K562 (cell line): ENCODE results near the gene CLK3. TPM values are rescaled to one million over a fixed set of nuclear protein-coding genes. Genes with fewer than 3 reads are reported as not detected.

Experiments used
- ATAC-seq: fragments of 200-7000 bp; cut with Tn5 transposase; 3 replicates; pipeline ENCODE4 v1.9.1; 2020; ENCODE audit warnings: moderate library complexity
- BruUV-seq: library from RNA; stranded (reverse); fragments of 400-500 nt; replicated peaks from 2 replicates; lab custom pipeline; 2021; lab: Mats Ljungman, UMichigan
- CTCF ChIA-PET: fragments of 300-600 bp; formaldehyde crosslinking; extraction: SDS; loops from one replicate; lab custom pipeline; 2021; ENCODE audit warnings: low intra/inter-chr PET ratio; lab: Yijun Ruan, JAX
- POLR2A ChIA-PET: fragments of 300-600, 350-650 bp; sonication (Branson Sonifier 250); formaldehyde crosslinking; extraction: SDS; loops from one replicate; lab custom pipeline; 2021; ENCODE audit warnings: antibody characterized with exemption, inconsistent platforms; lab: Yijun Ruan, JAX
- DNase-seq, 4 experiments: peaks; one replicate each; pipeline versions ENCODE4 v3.0.0 to v3.0.0-alpha.2; 2011 to 2018; ENCODE audit warnings: low spot score in 3 of 4, mixed read lengths in 3 of 4; ENCODE audit errors: extremely low read depth in 1 of 4
- FAIRE-seq: peaks from 2 replicates; lab custom pipeline; 2011; peaks lifted over from hg19 to GRCh38; lab: Jason Lieb, UNC
- H2AFZ ChIP-seq: 2 replicates; pipeline ENCODE4 v1.6.0; 2011; ENCODE audit warnings: low read depth, low read length, control low read depth, inconsistent platforms
- H3K27ac ChIP-seq: fragments of 200-600 bp; 3 replicates; pipeline ENCODE4 v1.8.0; 2011; ENCODE audit warnings: low read depth, mild to moderate bottlenecking, control low read depth, inconsistent platforms, low read length, moderate library complexity, mixed read lengths; ENCODE audit errors: extremely low read depth
- H3K27me3 ChIP-seq, 2 experiments: fragments of 300-600 bp in 1 of 2; 2 replicates in 1 of 2; 3 replicates in 1 of 2; pipeline versions ENCODE4 v1.6.0 to v1.8.0; 2011; ENCODE audit warnings: inconsistent platforms in 2 of 2, low read length in 2 of 2, mild to moderate bottlenecking in 1 of 2, mixed read lengths in 1 of 2, moderate library complexity in 1 of 2; ENCODE audit not compliant: control insufficient read depth in 2 of 2, insufficient read depth in 2 of 2
- H3K36me3 ChIP-seq: fragments of 300-600 bp; 3 replicates; pipeline ENCODE4 v1.8.0; 2011; ENCODE audit warnings: mild to moderate bottlenecking, low read length, inconsistent platforms; ENCODE audit not compliant: control insufficient read depth, insufficient read depth
- H3K4me1 ChIP-seq, 2 experiments: fragments of 200-600 bp in 1 of 2; replicated peaks in 1 of 2; 2 replicates in 1 of 2; 3 replicates in 1 of 2; pipeline versions ENCODE4 v1.5.1 to v1.8.0; 2011; ENCODE audit warnings: inconsistent platforms in 2 of 2, low read length in 2 of 2, mild to moderate bottlenecking in 1 of 2, mixed read lengths in 1 of 2, moderate library complexity in 1 of 2; ENCODE audit not compliant: control insufficient read depth in 2 of 2, insufficient read depth in 2 of 2
- H3K4me2 ChIP-seq: 2 replicates; pipeline ENCODE4 v1.6.1; 2011; ENCODE audit warnings: low read length, control low read depth, inconsistent platforms, mixed read lengths; ENCODE audit not compliant: insufficient read depth
- H3K4me3 ChIP-seq: fragments of 200-600 bp; sonication (generic), shearing (Covaris generic); 2 replicates; pipeline ENCODE4 v1.5.1; 2016; ENCODE audit warnings: control low read depth, inconsistent platforms
- H3K79me2 ChIP-seq: fragments of 200-600 bp; 3 replicates; pipeline ENCODE4 v1.8.0; 2011; ENCODE audit warnings: low read length, inconsistent platforms; ENCODE audit not compliant: control insufficient read depth, insufficient read depth
- H3K9ac ChIP-seq, 2 experiments: 2 replicates each; pipeline versions ENCODE4 v1.6.0 to v1.6.1; 2011; ENCODE audit warnings: low read depth in 2 of 2, low read length in 2 of 2, control low read depth in 1 of 2, inconsistent platforms in 1 of 2, mild to moderate bottlenecking in 1 of 2, mixed read lengths in 1 of 2; ENCODE audit not compliant: insufficient read depth in 1 of 2
- H3K9me1 ChIP-seq: one replicate; pipeline ENCODE4 v1.6.0; 2011; ENCODE audit warnings: inconsistent platforms, mild to moderate bottlenecking, low read length, moderate library complexity; ENCODE audit not compliant: control insufficient read depth, insufficient read depth
- H3K9me3 ChIP-seq: replicated peaks from 2 replicates; pipeline ENCODE4 v1.5.1; 2011; ENCODE audit warnings: low read depth, low read length, inconsistent platforms; ENCODE audit not compliant: control insufficient read depth, insufficient read depth
- H4K20me1 ChIP-seq: replicated peaks from 2 replicates; pipeline ENCODE4 v1.6.1; 2011; ENCODE audit warnings: low read length, inconsistent platforms, mixed read lengths; ENCODE audit not compliant: control insufficient read depth, insufficient read depth
- CCNT2 ChIP-seq: IDR thresholded peaks from 2 replicates; pipeline ENCODE4 v1.6.1; 2011; ENCODE audit warnings: borderline replicate concordance, low read depth, mild to moderate bottlenecking, moderate library complexity, mixed read lengths, low read length; ENCODE audit not compliant: insufficient read length; ENCODE audit errors: extremely low read depth
- FOXJ2 ChIP-seq: fragments of 200-800 bp; sonication (Bioruptor generic); IDR thresholded peaks from 2 replicates; pipeline ENCODE4 v1.6.1; 2016; ENCODE audit warnings: missing genetic modification characterization, missing compliant biosample characterization
- LEF1 ChIP-seq: fragments of 450-650 bp; IDR thresholded peaks from 2 replicates; pipeline ENCODE4 v1.6.1; 2016; ENCODE audit warnings: mild to moderate bottlenecking
- NFIC ChIP-seq: fragments of 450-650 bp; IDR thresholded peaks from 2 replicates; pipeline ENCODE4 v1.6.1; 2017; ENCODE audit warnings: mild to moderate bottlenecking, inconsistent platforms
- RBM25 ChIP-seq: fragments of 200-400 bp; formaldehyde crosslinking; IDR thresholded peaks from 2 replicates; pipeline ENCODE4 v1.6.1; 2018; ENCODE audit warnings: low read length, low read depth, moderate library complexity; ENCODE audit not compliant: severe bottlenecking
- ZNF644 ChIP-seq: fragments of 200-800 bp; sonication (Bioruptor generic); IDR thresholded peaks from 2 replicates; pipeline ENCODE4 v1.6.1; 2016; ENCODE audit warnings: low read depth, missing genetic modification characterization, missing compliant biosample characterization
- WGBS: fragments of 100-300 bp; shearing (Covaris generic); methylation state at CpG from one replicate; pipeline ENCODE4 v1.1.6; 2016; ENCODE audit warnings: low coverage, mixed read lengths; ENCODE audit not compliant: insufficient coverage; ENCODE audit errors: missing lambda C conversion rate; 5-methylcytosine and 5-hydroxymethylcytosine counted together
- in situ Hi-C: fragments of 300-500 bp; cut with MboI; formaldehyde crosslinking; loops from 4 replicates; pipeline ENCODE4 v1.15.0; 2018; ENCODE audit warnings: inconsistent platforms, mixed read lengths
- intact Hi-C: fragments of 100-400 bp; cut with micrococcal nuclease; formaldehyde crosslinking; loops from 2 replicates; pipeline ENCODE4 v1.14.2; 2022
- polyA plus RNA-seq, 8 experiments: library from polyadenylated mRNA; depleted of rRNA in 4 of 8; stranded (reverse) in 5 of 8; unstranded in 3 of 8; fragments of >200 nt; fragmentation: Nextera tagmentation in 2 of 8; fragmentation: Illumina TruSeq in 1 of 8; extraction: Ambion mirVana in 2 of 8; extraction: Trizol in 1 of 8; gene quantifications; 2 replicates each; pipeline versions ENCODE4 v1.2.1 to v1.2.3, GENCODE V29; 2011 to 2014; ENCODE audit warnings: inconsistent platforms in 1 of 8, missing spikeins in 1 of 8
- total RNA-seq, 7 experiments: library from RNA; depleted of rRNA in 6 of 7; stranded (reverse); fragments of >200 nt in 6 of 7; fragmentation: Illumina TruSeq in 2 of 7; extraction: Trizol in 2 of 7; gene quantifications; 2 replicates each; pipeline versions ENCODE4 v1.2.1 to v1.2.3, GENCODE V29; 2011 to 2021; ENCODE audit warnings: low replicate concordance in 1 of 7

CLK3 gene
- total and polyA plus RNA-seq, 9 of the 15 experiments (the other 6 are each of a cell fraction or from before 2014, with no cell fraction given): 1.2 to 95.2 (median 51.7) TPM

GRCh38 chr15:74585191-74585590 lies 30.4 kb upstream of the CLK3 start:
- no peaks in the 10 kb centered on the region for H3K79me2 ChIP-seq
- H3K9ac ChIP-seq: no peak overlapping the region
- H3K9me3 ChIP-seq: no peaks in the 10 kb centered on the region
- DNase-seq: no peak
- ATAC-seq: no peak
- 36% methylated on average over 3 of the region's 3 CpGs for WGBS
- no peaks in the 10 kb centered on the region for H3K27me3 ChIP-seq
- H3K4me1 ChIP-seq: peaks cover 20 to 26% of the 10 kb centered on the region in 2 experiments; a peak in 4 of 5 replicates
- H4K20me1 ChIP-seq: peaks cover 27% of the 10 kb centered on the region
- intact Hi-C loops (loop anchor here (2.0 kb wide), 1 partner anchor 38 kb away; no protein-coding TSS in a partner anchor), in situ Hi-C loops (no loop called here)
- TF ChIP-seq RBM25 (no peak), CCNT2 (peak; percentile 7), FOXJ2 (tag) (0 out of 2 replicates have a peak, but pooled peaks have one; percentile 21), ZNF644 (tag) (no peak), NFIC (peak; percentile 72), LEF1 (no peak)
- BruUV-seq: no TSS peak
- no peak overlapping the region for H3K4me3 ChIP-seq
- H3K36me3 ChIP-seq: peaks cover 4% of the 10 kb centered on the region; the same call in 2 of the 3 replicates
- ChIA-PET POLR2A (interaction anchor here (0.6 to 1.4 kb wide), 5 partner anchors 9 to 27 kb away, joined by 3 to 4 read pairs (median 3); no protein-coding TSS in a partner anchor), CTCF (no interaction called here)
- H3K9me1 ChIP-seq: peaks cover 12% of the 10 kb centered on the region
- H3K27ac ChIP-seq: no peak overlapping the region
- no peak for FAIRE-seq
- no peak overlapping the region for H3K4me2 ChIP-seq
- H2AFZ ChIP-seq: no peak overlapping the region
